Chondrocyte (in vitro differentiated cells): ENCODE results near the gene DUSP18. TPM values are rescaled to one million over a fixed set of nuclear protein-coding genes. Genes with fewer than 3 reads are reported as not detected.

ENCODE experiments used
- DNase-seq: peaks from one replicate; pipeline ENCODE4 v3.0.0; 2021; ENCODE audit warnings: mixed read lengths, low spot score
- H3K27ac Mint-ChIP-seq: one replicate; pipeline ENCODE4 v1.8.0; 2021; ENCODE audit warnings: mild to moderate bottlenecking, moderate library complexity, mixed read lengths; ENCODE audit not compliant: unreplicated experiment
- H3K27me3 Mint-ChIP-seq: 2 replicates; pipeline ENCODE4 v1.8.0; 2021; ENCODE audit warnings: low read depth, mixed read lengths
- H3K36me3 Mint-ChIP-seq: 2 replicates; pipeline ENCODE4 v1.8.0; 2021; ENCODE audit warnings: low read depth, mixed read lengths
- H3K4me1 Mint-ChIP-seq: 2 replicates; pipeline ENCODE4 v1.8.0; 2021; ENCODE audit warnings: low read depth, mild to moderate bottlenecking, mixed read lengths
- H3K4me3 Mint-ChIP-seq: one replicate; pipeline ENCODE4 v1.8.0; 2021; ENCODE audit warnings: mild to moderate bottlenecking, moderate library complexity, mixed read lengths; ENCODE audit not compliant: unreplicated experiment
- H3K9me3 Mint-ChIP-seq: 2 replicates; pipeline ENCODE4 v1.8.0; 2021; ENCODE audit warnings: low read depth, mixed read lengths
- CTCF ChIP-seq: fragments of 200-600 bp; sonication (generic); IDR thresholded peaks from 2 replicates; pipeline ENCODE4 v1.5.0; 2021; ENCODE audit warnings: antibody characterized with exemption, mild to moderate bottlenecking, moderate library complexity
- total RNA-seq: library from RNA; stranded (reverse); gene quantifications from 3 replicates; pipeline ENCODE4 v1.2.1, GENCODE V29; 2021

The DUSP18 gene
- total RNA-seq, 1 donor from 2014 or later: 9.0 TPM

- no peak for DNase-seq
- no peaks in the 10 kb centered on the region for H3K36me3 Mint-ChIP-seq
- H3K27ac Mint-ChIP-seq: no peak overlapping the region
- no peak overlapping the region for H3K4me3 Mint-ChIP-seq
- H3K9me3 Mint-ChIP-seq: no peaks in the 10 kb centered on the region
- TF ChIP-seq CTCF: no peak
- peaks cover 31% of the 10 kb centered on the region for H3K4me1 Mint-ChIP-seq
- H3K27me3 Mint-ChIP-seq: no peaks in the 10 kb centered on the region
Observed at GRCh38 chr22:30640361-30640760, 27.3 kb downstream of the DUSP18 start.

- TF ChIP-seq CTCF: no peak
- no peak for DNase-seq
- Mint-ChIP-seq H3K4me1 (peaks cover 26% of the 10 kb centered on the region), H3K9me3 (no peaks in the 10 kb centered on the region), H3K4me3 (peak overlapping the region; percentile 85), H3K27ac (no peak overlapping the region), H3K27me3 (no peaks in the 10 kb centered on the region), H3K36me3 (no peaks in the 10 kb centered on the region)
Observed at GRCh38 chr22:30637701-30638114, 30.0 kb downstream of the DUSP18 start.

- peaks cover 26% of the 10 kb centered on the region for H3K4me1 Mint-ChIP-seq
- no peaks in the 10 kb centered on the region for H3K27me3 Mint-ChIP-seq
- no peak for TF ChIP-seq CTCF
- no peak for DNase-seq
- H3K27ac Mint-ChIP-seq: peak overlapping the region; percentile 78
- H3K36me3 Mint-ChIP-seq: no peaks in the 10 kb centered on the region
- H3K9me3 Mint-ChIP-seq: no peaks in the 10 kb centered on the region
- H3K4me3 Mint-ChIP-seq: peak overlapping the region; percentile 85
Observed at GRCh38 chr22:30636226-30637077, 31.2 kb downstream of the DUSP18 start.

GRCh38 chr22:30635273-30636225, 32.1 kb downstream of the DUSP18 start, which contains the start of gene SLC35E4:
SLC35E4 (plus strand) TSS chr22:30635781; CDS start chr22:30636451, 670 bp downstream.
- Mint-ChIP-seq H3K4me1 (peaks cover 26% of the 10 kb centered on the region), H3K27ac (peak within 1 kb of the TSS; percentile 90)
- peak; percentile 96 for DNase-seq

More at GRCh38 chr22:30635273-30636225, 32.1 kb downstream of the DUSP18 start, which contains the start of gene SLC35E4:
- Mint-ChIP-seq H3K9me3 (no peaks in the 10 kb centered on the region), H3K4me3 (peak within 1 kb of the TSS; percentile 85), H3K27me3 (no peaks in the 10 kb centered on the region), H3K36me3 (no peaks in the 10 kb centered on the region)
- TF ChIP-seq CTCF: peak; percentile 49
